Neutrophil (primary cell): Measurements from ENCODE around the gene CAMK2N1.

Source experiments
- H3K27ac ChIP-seq: fragments of 200-600 bp; sonication (generic); 2 replicates; pipeline ENCODE4 v1.5.1; 2016; ENCODE audit warnings: mild to moderate bottlenecking, moderate library complexity
- H3K27me3 ChIP-seq: fragments of 200-600 bp; sonication (generic); 2 replicates; pipeline ENCODE4 v1.6.0; 2016; ENCODE audit warnings: mild to moderate bottlenecking
- H3K36me3 ChIP-seq: fragments of 200-600 bp; sonication (generic); 2 replicates; pipeline ENCODE4 v1.5.1; 2017
- H3K4me1 ChIP-seq, 2 experiments: fragments of 200-600 bp in 1 of 2; sonication (generic) in 1 of 2; 1 replicate in 1 of 2; 2 replicates in 1 of 2; pipeline versions ENCODE4 v1.5.1 to v1.6.1; 2013 to 2016; ENCODE audit warnings: low read depth in 1 of 2, low read length in 1 of 2, mild to moderate bottlenecking in 1 of 2, moderate library complexity in 1 of 2; ENCODE audit not compliant: control insufficient read depth in 1 of 2, insufficient read depth in 1 of 2
- H3K4me3 ChIP-seq, 2 experiments: fragments of 200-600 bp in 1 of 2; sonication (generic) in 1 of 2; 1 replicate in 1 of 2; 2 replicates in 1 of 2; pipeline ENCODE4 v1.5.1; 2013 to 2016; ENCODE audit warnings: low read depth in 1 of 2, low read length in 1 of 2, mild to moderate bottlenecking in 1 of 2, moderate library complexity in 1 of 2
- H3K9me3 ChIP-seq: fragments of 200-600 bp; sonication (generic); 2 replicates; pipeline ENCODE4 v1.5.1; 2016
- CTCF ChIP-seq: fragments of 200-600 bp; sonication (generic); IDR thresholded peaks from 2 replicates; pipeline ENCODE4 v1.5.1; 2016; ENCODE audit warnings: antibody characterized with exemption

CAMK2N1 gene

GRCh38 chr1:20440785-20441200 is 45.2 kb downstream of the CAMK2N1 start:
- H3K27me3 ChIP-seq: peaks cover 44% of the 10 kb centered on the region
- TF ChIP-seq CTCF: no peak
- no peak overlapping the region for H3K27ac ChIP-seq
- H3K4me1 ChIP-seq: no peaks in the 10 kb centered on the region
- no peaks in the 10 kb centered on the region for H3K9me3 ChIP-seq
- no peak overlapping the region for H3K4me3 ChIP-seq
- no peaks in the 10 kb centered on the region for H3K36me3 ChIP-seq

- Histone ChIP-seq H3K4me1 (no peaks in the 10 kb centered on the region), H3K36me3 (no peaks in the 10 kb centered on the region), H3K27ac (no peak overlapping the region), H3K27me3 (peaks cover 46% of the 10 kb centered on the region), H3K4me3 (no peak overlapping the region), H3K9me3 (no peaks in the 10 kb centered on the region)
- TF ChIP-seq CTCF: no peak
Measured at GRCh38 chr1:20439282-20439681, 46.7 kb downstream of the CAMK2N1 start.

- H3K27ac ChIP-seq: no peak overlapping the region
- H3K27me3 ChIP-seq: peaks cover 49% of the 10 kb centered on the region
- no peaks in the 10 kb centered on the region for H3K9me3 ChIP-seq
- H3K36me3 ChIP-seq: no peaks in the 10 kb centered on the region
- no peaks in the 10 kb centered on the region for H3K4me1 ChIP-seq
- no peak overlapping the region for H3K4me3 ChIP-seq
- no peak for TF ChIP-seq CTCF
Measured at GRCh38 chr1:20437640-20438039, 48.4 kb downstream of the CAMK2N1 start.

- Histone ChIP-seq H3K27ac (no peak overlapping the region), H3K36me3 (no peaks in the 10 kb centered on the region), H3K4me1 (no peaks in the 10 kb centered on the region), H3K9me3 (no peaks in the 10 kb centered on the region), H3K27me3 (peaks cover 62% of the 10 kb centered on the region), H3K4me3 (no peak overlapping the region)
- no peak for TF ChIP-seq CTCF
Measured at GRCh38 chr1:20432891-20433290, 53.1 kb downstream of the CAMK2N1 start.
